GM19463 (cell line): Measurements from ENCODE around the gene GALNTL6.
"Not testable (repeated sequence)": the region's sequence is repeated elsewhere in the genome, so short reads cannot be mapped to it uniquely, and the experiment has no call there.

Experiments used
- ATAC-seq: cut with Tn5 transposase; IDR thresholded peaks from one replicate; pipeline ENCODE4 v1.9.1; 2021; ENCODE audit warnings: mild to moderate bottlenecking, moderate library complexity; ENCODE audit not compliant: unreplicated experiment

GALNTL6 gene

DNA sequence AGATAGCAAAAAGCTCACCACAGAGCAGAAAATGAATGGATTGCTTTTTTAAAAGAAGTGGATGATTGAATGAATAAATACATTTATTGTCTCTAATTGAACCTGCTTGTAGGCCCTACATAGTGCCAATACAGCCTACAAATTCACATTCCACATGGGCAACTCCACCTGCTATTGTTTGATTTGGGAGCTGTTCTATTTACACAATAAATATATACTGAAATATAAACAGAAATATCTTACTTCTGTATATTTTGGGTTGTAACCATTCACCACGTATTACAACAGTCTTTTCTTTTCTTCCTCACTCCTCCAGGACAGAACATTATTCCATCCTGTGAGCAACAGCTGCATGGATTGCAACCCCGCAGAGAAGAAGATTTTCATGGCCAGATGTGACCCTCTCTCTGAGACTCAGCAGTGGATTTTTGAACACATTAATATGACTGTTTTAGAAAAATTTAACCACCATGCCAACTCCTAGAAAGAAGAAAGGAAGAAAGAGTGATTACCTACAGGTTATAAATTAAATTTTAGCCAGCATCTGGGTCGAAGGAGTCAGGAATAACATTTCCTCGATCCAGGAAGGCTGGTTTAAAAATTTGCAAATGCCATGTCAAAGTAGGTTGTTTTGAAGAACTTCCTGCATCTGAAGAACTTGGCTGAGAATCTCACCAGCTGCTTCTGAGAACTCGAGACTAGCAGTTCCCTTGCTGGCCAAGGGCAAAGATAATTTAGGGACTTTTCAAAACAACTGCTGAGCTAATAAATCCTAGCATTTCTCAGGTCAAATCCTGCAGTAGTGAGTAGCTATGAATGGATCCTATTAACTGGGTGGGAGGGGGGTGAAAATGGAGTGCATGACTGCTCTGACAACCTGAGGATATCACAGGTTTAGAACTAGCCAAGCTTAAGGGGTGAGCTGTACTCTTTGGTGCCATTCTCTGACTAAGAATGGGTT, 1226.7 kb downstream of the GALNTL6 start:
- no peak for ATAC-seq

DNA sequence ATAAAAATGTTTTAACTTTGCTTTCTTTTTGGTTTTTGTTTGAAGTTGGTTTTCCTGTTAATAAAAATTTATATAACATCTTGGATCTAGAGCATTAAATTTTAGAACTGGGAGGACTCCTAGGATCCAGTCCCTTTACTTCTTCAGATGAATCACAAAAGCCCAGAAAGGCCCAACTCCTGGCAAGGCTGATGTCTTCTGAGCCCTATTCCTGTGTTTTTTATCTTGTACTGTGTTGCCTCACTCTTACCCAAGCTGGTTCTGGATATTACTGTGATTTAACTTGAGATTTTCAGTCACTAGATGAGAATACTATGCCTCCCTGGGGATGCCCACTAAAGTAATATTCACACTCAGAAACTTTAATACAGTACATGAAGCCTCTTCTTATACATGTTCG, 1228.3 kb downstream of the GALNTL6 start:
- no peak for ATAC-seq

DNA sequence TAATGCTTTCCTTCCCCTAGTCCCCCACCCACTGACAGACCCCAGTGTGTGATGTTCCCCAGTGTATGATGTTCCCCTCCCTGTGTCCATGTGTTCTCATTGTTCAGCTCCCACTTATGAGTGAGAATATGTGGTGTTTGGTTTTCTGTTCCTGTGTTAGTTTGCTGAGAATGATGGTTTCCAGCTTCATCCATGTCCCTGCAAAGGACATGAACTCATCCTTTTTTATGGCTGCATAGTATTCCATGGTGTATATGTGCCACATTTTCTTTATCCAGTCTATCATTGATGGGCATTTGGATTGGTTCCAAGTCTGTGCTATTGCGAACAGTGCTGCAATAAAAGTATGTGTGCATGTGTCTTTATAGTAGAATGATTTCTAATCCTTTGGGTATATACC, 1228.9 kb downstream of the GALNTL6 start:
- not testable (repeated sequence) for ATAC-seq

- no peak for ATAC-seq
These were observed 1231.1 kb downstream of the GALNTL6 start for GRCh38 chr4:173044340-173044739.

- no peak for ATAC-seq
These were observed 1232.4 kb downstream of the GALNTL6 start for GRCh38 chr4:173045571-173045970.

GRCh38 chr4:173046144-173046543, 1232.9 kb downstream of the GALNTL6 start:
- no peak for ATAC-seq

GRCh38 chr4:173046818-173047217, 1233.6 kb downstream of the GALNTL6 start:
- ATAC-seq = no peak

DNA sequence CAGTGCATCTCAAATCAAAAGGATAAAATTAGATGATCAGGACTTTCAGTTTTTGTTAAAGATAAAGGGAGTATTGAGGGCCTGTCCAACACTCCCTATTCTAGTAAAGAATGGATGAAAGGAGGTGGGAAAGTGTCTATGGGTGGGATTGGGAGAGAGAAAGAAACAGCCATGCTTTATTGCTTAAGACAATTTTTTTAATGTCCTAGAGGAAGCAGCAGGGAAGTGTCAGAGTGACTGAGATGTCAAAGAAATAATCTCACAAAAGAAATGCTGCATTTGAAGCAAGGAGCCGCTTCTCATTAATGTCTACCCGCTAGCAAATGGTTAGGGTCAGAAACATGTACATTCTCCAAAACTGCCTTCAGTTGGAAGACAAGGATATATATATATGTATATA, 1238.0 kb downstream of the GALNTL6 start:
- no peak for ATAC-seq

GRCh38 chr4:173051716-173052115, 1238.5 kb downstream of the GALNTL6 start:
- ATAC-seq = no peak

DNA sequence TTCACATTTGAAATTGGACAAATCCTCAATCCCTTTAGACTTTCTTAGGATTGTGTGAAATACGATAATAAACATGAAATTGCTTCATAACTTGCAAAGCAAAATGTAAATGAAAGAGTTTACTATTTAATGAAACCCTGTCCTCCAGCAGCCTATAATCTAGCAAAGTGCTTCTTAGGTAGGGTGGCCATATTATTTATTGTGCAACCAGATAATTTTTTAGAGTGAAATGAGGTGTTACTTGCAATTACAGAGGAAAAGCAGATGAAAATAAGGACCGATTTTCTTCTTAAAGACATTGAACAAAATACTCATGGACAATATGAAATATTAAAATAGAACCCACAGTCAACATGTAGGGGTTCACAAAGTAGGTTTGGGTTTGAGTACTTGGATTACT, 1239.2 kb downstream of the GALNTL6 start:
- no peak for ATAC-seq

GRCh38 chr4:173056271-173056670, 1243.1 kb downstream of the GALNTL6 start:
- ATAC-seq = no peak

DNA sequence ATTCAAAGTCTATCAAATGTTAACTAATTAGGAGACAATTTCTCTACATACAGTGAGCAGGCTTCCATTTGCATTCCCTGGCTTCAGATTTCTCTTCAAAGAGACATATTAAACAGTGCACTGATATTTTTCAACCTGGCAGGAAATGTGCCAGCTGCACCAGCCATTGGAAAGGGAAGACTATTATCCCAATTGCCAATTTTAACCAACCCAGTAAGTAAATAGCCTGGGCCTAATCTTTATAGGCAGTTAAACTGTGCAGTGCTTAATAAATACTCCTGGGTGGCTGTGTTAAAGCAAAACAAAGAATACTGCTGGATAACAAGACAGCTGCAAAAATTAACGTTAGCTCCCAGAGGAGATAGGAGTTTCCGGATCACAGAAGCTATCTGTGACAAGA, 1243.5 kb downstream of the GALNTL6 start:
- ATAC-seq = no peak

- ATAC-seq = no peak
These were observed 1244.2 kb downstream of the GALNTL6 start for GRCh38 chr4:173057442-173057841.

- ATAC-seq = no peak
These were observed 1244.7 kb downstream of the GALNTL6 start for GRCh38 chr4:173057901-173058300.

- no peak for ATAC-seq
These were observed 1248.0 kb downstream of the GALNTL6 start for GRCh38 chr4:173061160-173061559.

DNA sequence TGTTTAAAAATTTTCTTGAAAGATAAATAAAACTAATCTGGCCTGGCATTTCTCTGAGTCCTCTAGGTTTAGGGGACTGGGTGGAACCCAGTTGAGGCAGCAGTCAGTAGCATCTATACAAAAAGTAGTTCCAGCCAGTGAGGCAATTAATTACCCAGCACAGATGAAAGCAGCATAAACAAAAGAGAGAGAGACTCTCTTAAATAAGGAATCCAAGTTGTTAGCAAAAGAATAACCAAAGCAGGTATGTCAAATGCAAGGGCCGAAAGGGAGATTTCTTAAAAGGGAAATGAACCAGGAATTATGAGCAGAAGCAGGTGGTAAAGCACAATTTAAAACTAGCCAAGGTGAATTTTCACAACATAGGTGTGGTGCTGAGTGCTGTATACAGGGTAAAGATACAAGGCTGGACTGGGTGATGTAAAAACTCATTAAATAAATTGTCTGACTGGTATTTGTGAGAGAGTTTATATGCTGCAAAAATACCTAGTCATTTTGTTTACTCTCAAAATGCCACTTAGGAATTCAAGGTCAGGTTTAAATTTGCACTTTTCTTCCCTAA, 1260.8 kb downstream of the GALNTL6 start:
- no peak for ATAC-seq

- ATAC-seq = no peak
These were observed 1261.3 kb downstream of the GALNTL6 start for GRCh38 chr4:173074501-173074946.

DNA sequence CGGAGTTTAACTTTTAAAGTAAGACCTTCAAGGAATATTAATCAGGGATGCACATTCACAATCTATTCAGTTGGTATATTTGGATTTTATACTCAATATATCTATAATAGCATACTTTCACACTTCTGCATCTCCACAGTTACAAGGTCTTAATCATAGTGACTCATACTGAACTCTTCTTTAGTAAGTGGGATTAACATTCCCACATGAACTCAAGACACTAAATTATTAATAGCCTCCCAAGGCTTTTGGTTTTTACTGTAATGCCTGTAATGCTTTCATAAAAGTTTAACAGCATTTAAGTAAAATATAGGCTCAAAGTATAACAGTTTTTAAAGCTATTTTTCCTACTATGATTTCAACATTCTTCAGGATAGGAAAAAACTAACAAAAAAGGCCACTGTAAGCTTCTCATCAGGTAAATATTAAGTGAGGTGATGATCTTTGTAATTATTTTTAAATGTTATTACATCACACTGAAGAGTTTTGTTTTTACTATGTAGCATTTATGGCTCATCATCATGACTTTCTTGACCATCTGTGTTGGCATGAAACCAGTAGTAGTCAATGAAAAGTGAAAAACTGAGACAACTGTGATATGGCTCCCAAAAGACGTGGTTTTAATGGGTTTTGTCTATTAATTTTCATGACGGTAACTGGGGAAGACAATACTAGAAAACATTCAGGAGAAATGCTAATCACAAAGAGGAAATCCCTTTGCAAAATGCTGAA, 1263.9 kb downstream of the GALNTL6 start:
- no peak for ATAC-seq

DNA sequence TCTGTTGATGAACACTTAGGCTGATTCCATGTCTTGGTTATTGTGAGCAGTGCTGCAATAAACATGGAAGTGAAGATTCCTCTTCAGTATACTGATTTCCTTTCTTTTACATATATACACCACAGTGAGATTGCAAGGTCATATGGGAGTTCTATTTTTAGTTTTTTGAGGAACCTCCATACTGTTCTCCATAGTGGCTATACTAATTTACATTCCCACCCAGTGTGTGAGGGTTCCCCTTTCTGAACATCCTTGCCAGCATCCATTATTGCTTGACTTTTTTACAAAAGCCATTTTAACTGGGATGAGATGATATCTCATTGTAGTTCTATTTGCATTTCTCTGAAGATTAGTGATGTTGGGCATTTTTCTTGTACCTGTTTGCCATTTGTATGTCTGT, 1274.9 kb downstream of the GALNTL6 start:
- no peak for ATAC-seq
